B cell (primary cell): ENCODE results near the gene CAMK1D. TPM values are rescaled to one million over a fixed set of nuclear protein-coding genes. Genes with fewer than 3 reads are reported as not detected.

Experiments used
- ATAC-seq: fragments of 200-7000 bp; cut with Tn5 transposase; one replicate; pipeline ENCODE4 v1.10.0; 2021; ENCODE audit warnings: low read depth, mild to moderate bottlenecking, moderate number of reproducible peaks, moderate library complexity
- CTCF ChIA-PET: fragments of 350-600 bp; sonication (Branson Sonifier 250); formaldehyde crosslinking; loops from one replicate; lab custom pipeline; 2021; ENCODE audit warnings: antibody characterized with exemption, inconsistent platforms; lab: Charles Lee
- POLR2A ChIA-PET: fragments of 350-600 bp; sonication (Branson Sonifier 250); formaldehyde crosslinking; loops from one replicate; lab custom pipeline; 2021; ENCODE audit warnings: antibody characterized with exemption; lab: Charles Lee
- DNase-seq: peaks from one replicate; pipeline ENCODE4 v3.0.0; 2013
- H2AFZ ChIP-seq: 2 replicates; pipeline ENCODE4 v1.6.1; 2012; ENCODE audit warnings: mild to moderate bottlenecking, low read depth, low read length; ENCODE audit not compliant: insufficient read depth, poor library complexity, severe bottlenecking
- H3K27ac ChIP-seq, 2 donors: 1 replicate in 1 of 2; 2 replicates in 1 of 2; pipeline ENCODE4 v1.5.1; 2012 to 2013; ENCODE audit warnings: low read length in 2 of 2, mild to moderate bottlenecking in 2 of 2, moderate library complexity in 1 of 2
- H3K27me3 ChIP-seq, 4 experiments: fragments of 200-600 bp in 1 of 4; sonication (generic) in 1 of 4; replicated peaks in 1 of 4; 1 replicate in 2 of 4; 2 replicates in 2 of 4; pipeline versions ENCODE4 v1.6.1 to v1.7.0; 2013 to 2016; ENCODE audit warnings: low read length in 3 of 4, mild to moderate bottlenecking in 2 of 4, mixed read lengths in 1 of 4, moderate library complexity in 1 of 4; ENCODE audit not compliant: insufficient read depth in 4 of 4, control insufficient read depth in 3 of 4; ENCODE audit errors: control extremely low read depth in 1 of 4
- H3K36me3 ChIP-seq, 2 experiments: replicated peaks in 1 of 2; 1 replicate in 1 of 2; 2 replicates in 1 of 2; pipeline versions ENCODE4 v1.6.1 to v1.7.1; 2013; ENCODE audit warnings: low read length in 1 of 2; ENCODE audit not compliant: insufficient read depth in 2 of 2, control insufficient read depth in 1 of 2; ENCODE audit errors: control extremely low read depth in 1 of 2, extremely low read depth in 1 of 2
- H3K4me1 ChIP-seq, 2 donors: fragments of 200-600 bp in 1 of 2; sonication (generic) in 1 of 2; 1 replicate in 1 of 2; 2 replicates in 1 of 2; pipeline versions ENCODE4 v1.5.1 to v1.6.1; 2013 to 2017; ENCODE audit warnings: low read length in 2 of 2; ENCODE audit not compliant: control insufficient read depth in 2 of 2, insufficient read depth in 2 of 2
- H3K4me2 ChIP-seq: replicated peaks from 2 replicates; pipeline ENCODE3; 2012; ENCODE audit warnings: mild to moderate bottlenecking, low read depth, low read length; ENCODE audit not compliant: poor library complexity, severe bottlenecking
- H3K4me3 ChIP-seq, 5 experiments: fragments of 200-600 bp in 1 of 5; sonication (generic) in 1 of 5; 1 replicate in 3 of 5; 2 replicates in 2 of 5; pipeline versions ENCODE4 v1.5.1 to v1.7.0; 2011 to 2016; ENCODE audit warnings: low read length in 4 of 5, mild to moderate bottlenecking in 4 of 5, low read depth in 2 of 5, control low read depth in 1 of 5, moderate library complexity in 1 of 5; ENCODE audit not compliant: insufficient read depth in 1 of 5; ENCODE audit errors: control extremely low read depth in 1 of 5, extremely low read depth in 1 of 5
- H3K79me2 ChIP-seq: fragments of 200-600 bp; sonication (generic); one replicate; pipeline ENCODE4 v1.6.0; 2016; ENCODE audit warnings: low read length; ENCODE audit not compliant: control insufficient read depth, insufficient read depth
- H3K9ac ChIP-seq: fragments of 200-600 bp; sonication (generic); 2 replicates; pipeline ENCODE4 v1.6.1; 2017; ENCODE audit warnings: mild to moderate bottlenecking, low read length, moderate library complexity
- H3K9me3 ChIP-seq, 3 donors: one replicate each; pipeline versions ENCODE4 v1.6.1 to v1.7.1; 2013; ENCODE audit warnings: low read length in 2 of 3; ENCODE audit not compliant: control insufficient read depth in 2 of 3, insufficient read depth in 1 of 3; ENCODE audit errors: control extremely low read depth in 1 of 3
- H4K20me1 ChIP-seq: 2 replicates; pipeline ENCODE4 v1.6.0; 2012; ENCODE audit warnings: mild to moderate bottlenecking, low read length; ENCODE audit not compliant: insufficient read depth, control insufficient read depth, poor library complexity, severe bottlenecking
- H3K27ac Mint-ChIP-seq: one replicate; pipeline ENCODE4 v1.8.0; 2021; ENCODE audit warnings: mixed read lengths
- H3K27me3 Mint-ChIP-seq: one replicate; pipeline ENCODE4 v1.8.0; 2021; ENCODE audit warnings: mixed read lengths
- H3K4me1 Mint-ChIP-seq: one replicate; pipeline ENCODE4 v1.8.0; 2021; ENCODE audit warnings: mixed read lengths
- H3K4me3 Mint-ChIP-seq: one replicate; pipeline ENCODE4 v1.8.0; 2021; ENCODE audit warnings: mixed read lengths
- H3K9me3 Mint-ChIP-seq: one replicate; pipeline ENCODE4 v1.8.0; 2022; ENCODE audit warnings: mixed read lengths; ENCODE audit not compliant: insufficient read depth
- CTCF ChIP-seq: fragments of 200-600 bp; IDR thresholded peaks from one replicate; pipeline ENCODE4 v1.8.0; 2022; ENCODE audit warnings: antibody characterized with exemption, mild to moderate bottlenecking
- EZH2 ChIP-seq: IDR thresholded peaks from 2 replicates; pipeline ENCODE4 v1.6.1; 2012; ENCODE audit warnings: borderline replicate concordance, low read depth, mild to moderate bottlenecking, moderate library complexity, low read length; ENCODE audit not compliant: insufficient read depth, poor library complexity, severe bottlenecking
- WGBS: methylation state at CpG from one replicate; pipeline ENCODE4 v1.1.5; 2013; ENCODE audit warnings: missing lambda C conversion rate; ENCODE audit not compliant: insufficient coverage; 5-methylcytosine and 5-hydroxymethylcytosine counted together
- intact Hi-C: fragments of 100-400 bp; cut with micrococcal nuclease; formaldehyde crosslinking; loops from one replicate; pipeline ENCODE4 v1.10.0; 2022
- polyA plus RNA-seq: library from polyadenylated mRNA; depleted of rRNA; stranded (reverse); fragments of >200 nt; gene quantifications from 2 replicates; pipeline ENCODE4 v1.2.3, GENCODE V29; 2012
- total RNA-seq, 2 donors: library from RNA; stranded (reverse); fragments of 120-200 nt in 1 of 2; gene quantifications; 1 replicate in 1 of 2; 2 replicates in 1 of 2; pipeline versions ENCODE4 v1.2.3 to v1.2.4, GENCODE V29; 2013 to 2022

Gene CAMK1D
- total and polyA plus RNA-seq, 2 donors (not counting 1 experiment from before 2014, with no cell fraction given), result 34.1 to 69.7 TPM

- H3K4me3 Mint-ChIP-seq, result no peak overlapping the region
- no peaks in the 10 kb centered on the region for H3K9me3 Mint-ChIP-seq
- Histone ChIP-seq H4K20me1 (no peaks in the 10 kb centered on the region), H3K9ac (no peak overlapping the region), H3K4me3 (no peak overlapping the region), H3K9me3 (no peaks in the 10 kb centered on the region), H3K27ac (no peak overlapping the region), H3K4me2 (no peak overlapping the region), H3K36me3 (no peaks in the 10 kb centered on the region), H3K27me3 (no peaks in the 10 kb centered on the region), H3K79me2 (no peaks in the 10 kb centered on the region), H2AFZ (no peak overlapping the region), H3K4me1 (no peaks in the 10 kb centered on the region)
- peaks cover 3% of the 10 kb centered on the region for H3K27me3 Mint-ChIP-seq
- ATAC-seq (no peak), DNase-seq (no peak)
- no peaks in the 10 kb centered on the region for H3K4me1 Mint-ChIP-seq
- CTCF ChIA-PET, result interaction anchor here (0.7 kb wide), 1 partner anchor 194 kb away, joined by 3 read pairs; no protein-coding TSS in a partner anchor
- intact Hi-C loops, result no loop called here
- POLR2A ChIA-PET, result no interaction called here
- TF ChIP-seq CTCF (no peak), EZH2 (no peak)
- WGBS, result 90% methylated on average over 2 of the region's 5 CpGs
- no peak overlapping the region for H3K27ac Mint-ChIP-seq
Observed at GRCh38 chr10:12876266-12876665, 526.9 kb downstream of the CAMK1D start.

- no peaks in the 10 kb centered on the region for H3K79me2 ChIP-seq
- no peak overlapping the region for H3K27ac ChIP-seq
- no peak overlapping the region for H3K4me2 ChIP-seq
- no peaks in the 10 kb centered on the region for H3K4me1 ChIP-seq
- 83% methylated on average over 3 of the region's 3 CpGs for WGBS
- H3K27me3 ChIP-seq, result no peaks in the 10 kb centered on the region
- no peaks in the 10 kb centered on the region for H4K20me1 ChIP-seq
- Mint-ChIP-seq H3K4me1 (no peaks in the 10 kb centered on the region), H3K27ac (no peak overlapping the region), H3K4me3 (no peak overlapping the region), H3K9me3 (no peaks in the 10 kb centered on the region), H3K27me3 (peaks cover 7% of the 10 kb centered on the region)
- intact Hi-C loops, result no loop called here
- CTCF ChIA-PET, result no interaction called here
- H3K9me3 ChIP-seq, result no peaks in the 10 kb centered on the region
- ATAC-seq (no peak), DNase-seq (no peak)
- H3K4me3 ChIP-seq, result no peak overlapping the region
- TF ChIP-seq EZH2, result no peak
- TF ChIP-seq CTCF, result no peak
- H3K9ac ChIP-seq, result no peak overlapping the region
- POLR2A ChIA-PET, result no interaction called here
- no peak overlapping the region for H2AFZ ChIP-seq
- no peaks in the 10 kb centered on the region for H3K36me3 ChIP-seq
Observed at GRCh38 chr10:12877150-12877549, 527.8 kb downstream of the CAMK1D start.
